AG09319 (cell line): Measurements from ENCODE around the gene DDAH1.

Experiments
- DNase-seq: peaks from one replicate; pipeline ENCODE4 v3.0.0-alpha.2; 2010; ENCODE audit warnings: low read depth; ENCODE audit errors: extremely low read depth
- CTCF ChIP-seq: IDR thresholded peaks from 2 replicates; pipeline ENCODE4 v1.5.1; 2011; ENCODE audit warnings: low read depth, mild to moderate bottlenecking, inconsistent platforms, low read length, moderate library complexity

Gene DDAH1

GRCh38 chr1:85315789-85316188, 149.2 kb downstream of the DDAH1 start:
- DNase-seq, result no peak
- no peak for TF ChIP-seq CTCF

- peak; percentile 80 for DNase-seq
Observed at GRCh38 chr1:85314726-85315125, 150.2 kb downstream of the DDAH1 start.

GRCh38 chr1:85313888-85314696, 150.9 kb downstream of the DDAH1 start:
- DNase-seq, result peak; percentile 96

More at GRCh38 chr1:85314726-85315125, 150.2 kb downstream of the DDAH1 start:
- TF ChIP-seq CTCF, result peak; percentile 9; the same call in 1 of the 2 replicates

GRCh38 chr1:85311818-85312217, 153.1 kb downstream of the DDAH1 start:
- no peak for DNase-seq
- no peak for TF ChIP-seq CTCF

More at GRCh38 chr1:85313888-85314696, 150.9 kb downstream of the DDAH1 start:
- no peak for TF ChIP-seq CTCF

GRCh38 chr1:85308833-85309350, 156.1 kb downstream of the DDAH1 start:
- no peak for TF ChIP-seq CTCF
- no peak for DNase-seq

- DNase-seq, result peak; percentile 60
- TF ChIP-seq CTCF, result peak; percentile 99
Observed at GRCh38 chr1:85307987-85308832, 156.7 kb downstream of the DDAH1 start.
